K562 (cell line): Measurements from ENCODE around the gene IDH3G. TPM values are rescaled to one million over a fixed set of nuclear protein-coding genes. Genes with fewer than 3 reads are reported as not detected.

Source experiments
- ETV1 ChIP-seq: fragments of 450-650 bp; conservative IDR thresholded peaks from 2 replicates; pipeline ENCODE4 v1.6.1; 2016; ENCODE audit warnings: missing genetic modification characterization, control low read depth, low read depth, missing compliant biosample characterization
- EWSR1 ChIP-seq: fragments of 450-650 bp; IDR thresholded peaks from 2 replicates; pipeline ENCODE4 v1.6.1; 2018; ENCODE audit warnings: borderline replicate concordance, mild to moderate bottlenecking, low read depth, moderate library complexity; ENCODE audit not compliant: partially characterized antibody
- PHB2 ChIP-seq: fragments of 450-650 bp; IDR thresholded peaks from 2 replicates; pipeline ENCODE4 v1.6.1; 2017; ENCODE audit warnings: low read depth
- PHTF2 ChIP-seq: fragments of 250-450 bp; sonication (Bioruptor Pico); IDR thresholded peaks from 2 replicates; pipeline ENCODE4 v1.5.0; 2021; ENCODE audit warnings: mild to moderate bottlenecking
- RFX1 ChIP-seq: fragments of 450-650 bp; IDR thresholded peaks from 2 replicates; pipeline ENCODE4 v1.6.1; 2016; ENCODE audit warnings: mild to moderate bottlenecking, moderate library complexity
- TFAM ChIP-seq: fragments of 250-450 bp; sonication (Bioruptor Pico); conservative IDR thresholded peaks from 2 replicates; pipeline ENCODE4 v1.5.0; 2021; ENCODE audit warnings: mild to moderate bottlenecking, moderate library complexity
- YBX1 ChIP-seq: fragments of 450-650 bp; IDR thresholded peaks from 2 replicates; pipeline ENCODE4 v1.7.1; 2016; ENCODE audit warnings: mild to moderate bottlenecking
- ZNF143 ChIP-seq: sonication (generic); formaldehyde crosslinking; IDR thresholded peaks from 2 replicates; pipeline ENCODE4 v1.9.0; 2022; ENCODE audit warnings: mild to moderate bottlenecking, missing genetic modification reagents
- ZNF3 ChIP-seq: fragments of 250-450 bp; sonication (Bioruptor Pico); IDR thresholded peaks from 2 replicates; pipeline ENCODE4 v1.5.0; 2021; ENCODE audit warnings: mild to moderate bottlenecking, moderate library complexity
- ZNF436 ChIP-seq: fragments of 250-450, 450-650 bp; sonication (Bioruptor Pico); formaldehyde crosslinking; IDR thresholded peaks from 2 replicates; pipeline ENCODE4 v1.7.0; 2020; ENCODE audit warnings: mild to moderate bottlenecking
- ZSCAN32 ChIP-seq: fragments of 450-650 bp; formaldehyde crosslinking; IDR thresholded peaks from 2 replicates; pipeline ENCODE4 v1.4.0; 2020; ENCODE audit warnings: mild to moderate bottlenecking, moderate library complexity
- polyA plus RNA-seq, 8 experiments: library from polyadenylated mRNA; depleted of rRNA in 4 of 8; stranded (reverse) in 5 of 8; unstranded in 3 of 8; fragments of >200 nt; fragmentation: Nextera tagmentation in 2 of 8; fragmentation: Illumina TruSeq in 1 of 8; extraction: Ambion mirVana in 2 of 8; extraction: Trizol in 1 of 8; gene quantifications; 2 replicates each; pipeline versions ENCODE4 v1.2.1 to v1.2.3, GENCODE V29; 2011 to 2014; ENCODE audit warnings: inconsistent platforms in 1 of 8, missing spikeins in 1 of 8
- total RNA-seq, 7 experiments: library from RNA; depleted of rRNA in 6 of 7; stranded (reverse); fragments of >200 nt in 6 of 7; fragmentation: Illumina TruSeq in 2 of 7; extraction: Trizol in 2 of 7; gene quantifications; 2 replicates each; pipeline versions ENCODE4 v1.2.1 to v1.2.3, GENCODE V29; 2011 to 2021; ENCODE audit warnings: low replicate concordance in 1 of 7
- TF ChIP-seq, protein P1 (sequence below): sonication (generic); formaldehyde crosslinking; IDR thresholded peaks from 2 replicates; pipeline ENCODE4 v1.8.0; 2022; ENCODE audit warnings: missing genetic modification reagents, mild to moderate bottlenecking, borderline replicate concordance
- TF ChIP-seq, protein P2 (sequence below): fragments of 450-650 bp; IDR thresholded peaks from 2 replicates; pipeline ENCODE4 v1.6.1; 2017; ENCODE audit warnings: mild to moderate bottlenecking, moderate library complexity
- TF ChIP-seq, protein P3 (sequence below): fragments of 150-350 bp; IDR thresholded peaks from 2 replicates; pipeline ENCODE4 v1.6.1; 2014; ENCODE audit warnings: low read depth, mild to moderate bottlenecking, low read length, borderline replicate concordance

The IDH3G gene
- total and polyA plus RNA-seq, 9 of the 15 experiments (the other 6 are each of a cell fraction or from before 2014, with no cell fraction given), result 24.3 to 72.5 (median 37.9) TPM

DNA sequence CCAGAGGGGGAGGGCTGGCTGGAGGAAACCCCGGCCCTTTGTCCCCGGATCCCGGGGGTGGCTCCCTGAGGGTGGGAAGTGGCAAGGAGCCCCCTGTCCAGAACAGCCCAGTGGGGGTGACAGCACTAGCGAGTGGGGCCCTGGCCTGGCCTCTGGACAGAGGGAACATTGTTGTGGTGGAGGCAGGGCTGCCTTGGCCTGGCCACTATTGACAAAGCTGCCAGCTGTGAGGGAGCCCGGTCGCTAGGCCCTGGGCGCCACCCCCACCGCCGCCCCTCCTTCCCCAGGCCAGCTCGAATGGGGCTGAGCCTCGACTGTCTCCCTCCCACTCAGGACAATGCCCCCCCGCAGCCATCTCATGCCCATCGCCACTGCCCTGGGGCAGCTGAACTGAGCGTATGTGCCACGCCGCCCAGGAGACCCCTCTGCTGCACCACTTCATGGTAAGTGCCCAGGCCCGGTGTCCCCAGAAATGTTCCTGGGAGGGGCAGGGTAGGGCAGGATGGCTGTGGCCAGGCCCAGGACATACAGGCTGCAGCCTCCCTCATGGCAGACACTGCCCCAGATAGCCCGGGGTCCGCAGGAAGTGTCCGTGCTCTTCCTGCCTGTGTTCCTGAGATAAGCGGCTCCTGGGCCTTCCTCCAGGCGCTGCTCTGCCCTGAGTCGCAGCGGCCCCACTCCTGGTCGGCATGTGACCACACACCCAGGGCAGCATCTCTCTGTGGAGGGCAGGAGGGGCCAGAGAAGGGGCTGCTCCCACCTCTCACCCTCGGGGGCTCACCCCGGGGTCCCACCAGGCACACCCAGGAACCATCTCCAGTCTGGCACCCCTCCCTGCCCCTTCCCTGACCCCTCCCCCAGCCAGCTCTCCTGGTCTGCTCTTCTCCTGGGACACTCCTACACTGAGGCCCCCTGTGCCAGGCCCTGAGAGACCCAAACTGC lies 28.8 kb downstream of the IDH3G start (continued):
- TF ChIP-seq, protein P1, sequence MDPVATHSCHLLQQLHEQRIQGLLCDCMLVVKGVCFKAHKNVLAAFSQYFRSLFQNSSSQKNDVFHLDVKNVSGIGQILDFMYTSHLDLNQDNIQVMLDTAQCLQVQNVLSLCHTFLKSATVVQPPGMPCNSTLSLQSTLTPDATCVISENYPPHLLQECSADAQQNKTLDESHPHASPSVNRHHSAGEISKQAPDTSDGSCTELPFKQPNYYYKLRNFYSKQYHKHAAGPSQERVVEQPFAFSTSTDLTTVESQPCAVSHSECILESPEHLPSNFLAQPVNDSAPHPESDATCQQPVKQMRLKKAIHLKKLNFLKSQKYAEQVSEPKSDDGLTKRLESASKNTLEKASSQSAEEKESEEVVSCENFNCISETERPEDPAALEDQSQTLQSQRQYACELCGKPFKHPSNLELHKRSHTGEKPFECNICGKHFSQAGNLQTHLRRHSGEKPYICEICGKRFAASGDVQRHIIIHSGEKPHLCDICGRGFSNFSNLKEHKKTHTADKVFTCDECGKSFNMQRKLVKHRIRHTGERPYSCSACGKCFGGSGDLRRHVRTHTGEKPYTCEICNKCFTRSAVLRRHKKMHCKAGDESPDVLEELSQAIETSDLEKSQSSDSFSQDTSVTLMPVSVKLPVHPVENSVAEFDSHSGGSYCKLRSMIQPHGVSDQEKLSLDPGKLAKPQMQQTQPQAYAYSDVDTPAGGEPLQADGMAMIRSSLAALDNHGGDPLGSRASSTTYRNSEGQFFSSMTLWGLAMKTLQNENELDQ (CRISPR knock-in tag), result no peak
- no peak for TF ChIP-seq EWSR1
- TF ChIP-seq ZSCAN32 (CRISPR knock-in tag), result no peak
- no peak for TF ChIP-seq ZNF3 (CRISPR knock-in tag)
- TF ChIP-seq PHTF2 (CRISPR knock-in tag), result no peak
- TF ChIP-seq, protein P2, sequence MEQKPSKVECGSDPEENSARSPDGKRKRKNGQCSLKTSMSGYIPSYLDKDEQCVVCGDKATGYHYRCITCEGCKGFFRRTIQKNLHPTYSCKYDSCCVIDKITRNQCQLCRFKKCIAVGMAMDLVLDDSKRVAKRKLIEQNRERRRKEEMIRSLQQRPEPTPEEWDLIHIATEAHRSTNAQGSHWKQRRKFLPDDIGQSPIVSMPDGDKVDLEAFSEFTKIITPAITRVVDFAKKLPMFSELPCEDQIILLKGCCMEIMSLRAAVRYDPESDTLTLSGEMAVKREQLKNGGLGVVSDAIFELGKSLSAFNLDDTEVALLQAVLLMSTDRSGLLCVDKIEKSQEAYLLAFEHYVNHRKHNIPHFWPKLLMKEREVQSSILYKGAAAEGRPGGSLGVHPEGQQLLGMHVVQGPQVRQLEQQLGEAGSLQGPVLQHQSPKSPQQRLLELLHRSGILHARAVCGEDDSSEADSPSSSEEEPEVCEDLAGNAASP, result no peak
- no peak for TF ChIP-seq YBX1
- peak; percentile 95 for TF ChIP-seq ETV1
- TF ChIP-seq RFX1, result no peak
- TF ChIP-seq ZNF436, result no peak
- TF ChIP-seq, protein P3, sequence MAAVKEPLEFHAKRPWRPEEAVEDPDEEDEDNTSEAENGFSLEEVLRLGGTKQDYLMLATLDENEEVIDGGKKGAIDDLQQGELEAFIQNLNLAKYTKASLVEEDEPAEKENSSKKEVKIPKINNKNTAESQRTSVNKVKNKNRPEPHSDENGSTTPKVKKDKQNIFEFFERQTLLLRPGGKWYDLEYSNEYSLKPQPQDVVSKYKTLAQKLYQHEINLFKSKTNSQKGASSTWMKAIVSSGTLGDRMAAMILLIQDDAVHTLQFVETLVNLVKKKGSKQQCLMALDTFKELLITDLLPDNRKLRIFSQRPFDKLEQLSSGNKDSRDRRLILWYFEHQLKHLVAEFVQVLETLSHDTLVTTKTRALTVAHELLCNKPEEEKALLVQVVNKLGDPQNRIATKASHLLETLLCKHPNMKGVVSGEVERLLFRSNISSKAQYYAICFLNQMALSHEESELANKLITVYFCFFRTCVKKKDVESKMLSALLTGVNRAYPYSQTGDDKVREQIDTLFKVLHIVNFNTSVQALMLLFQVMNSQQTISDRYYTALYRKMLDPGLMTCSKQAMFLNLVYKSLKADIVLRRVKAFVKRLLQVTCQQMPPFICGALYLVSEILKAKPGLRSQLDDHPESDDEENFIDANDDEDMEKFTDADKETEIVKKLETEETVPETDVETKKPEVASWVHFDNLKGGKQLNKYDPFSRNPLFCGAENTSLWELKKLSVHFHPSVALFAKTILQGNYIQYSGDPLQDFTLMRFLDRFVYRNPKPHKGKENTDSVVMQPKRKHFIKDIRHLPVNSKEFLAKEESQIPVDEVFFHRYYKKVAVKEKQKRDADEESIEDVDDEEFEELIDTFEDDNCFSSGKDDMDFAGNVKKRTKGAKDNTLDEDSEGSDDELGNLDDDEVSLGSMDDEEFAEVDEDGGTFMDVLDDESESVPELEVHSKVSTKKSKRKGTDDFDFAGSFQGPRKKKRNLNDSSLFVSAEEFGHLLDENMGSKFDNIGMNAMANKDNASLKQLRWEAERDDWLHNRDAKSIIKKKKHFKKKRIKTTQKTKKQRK, result no peak
- TF ChIP-seq ZNF143 (CRISPR knock-in tag), result no peak
- TF ChIP-seq TFAM (CRISPR knock-in tag), result no peak
- no peak for TF ChIP-seq PHB2
- TF ChIP-seq, all 486 proteins: peak for 128
